Calu3 (cell line): ENCODE measurements around the gene SUCLG1. TPM values are rescaled to one million over a fixed set of nuclear protein-coding genes. Genes with fewer than 3 reads are reported as not detected.

Experiments
- BruUV-seq: library from RNA; stranded (reverse); fragments of 400-500 nt; replicated peaks from 2 replicates; lab custom pipeline; 2021; lab: Mats Ljungman, UMichigan
- CTCF ChIA-PET: fragments of 300-600 bp; sonication (Branson Sonifier 250); formaldehyde crosslinking; loops from one replicate; lab custom pipeline; 2022; ENCODE audit warnings: antibody characterized with exemption; lab: Charles Lee
- DNase-seq: peaks from one replicate; pipeline ENCODE4 v3.0.0; 2022
- H3K27ac Mint-ChIP-seq: one replicate; pipeline ENCODE4 v1.8.0; 2022; ENCODE audit warnings: mixed read lengths; ENCODE audit not compliant: unreplicated experiment
- H3K27me3 Mint-ChIP-seq: one replicate; pipeline ENCODE4 v1.8.0; 2022; ENCODE audit warnings: mixed read lengths; ENCODE audit not compliant: unreplicated experiment
- H3K36me3 Mint-ChIP-seq: one replicate; pipeline ENCODE4 v1.8.0; 2022; ENCODE audit warnings: mild to moderate bottlenecking, moderate library complexity, mixed read lengths; ENCODE audit not compliant: insufficient read depth, unreplicated experiment
- H3K4me1 Mint-ChIP-seq: one replicate; pipeline ENCODE4 v1.8.0; 2022; ENCODE audit warnings: mild to moderate bottlenecking, low read depth, mixed read lengths; ENCODE audit not compliant: unreplicated experiment
- H3K4me3 Mint-ChIP-seq: one replicate; pipeline ENCODE4 v1.8.0; 2022; ENCODE audit warnings: mild to moderate bottlenecking, low read depth, moderate library complexity, mixed read lengths; ENCODE audit not compliant: unreplicated experiment
- H3K9me3 Mint-ChIP-seq: one replicate; pipeline ENCODE4 v1.8.0; 2022; ENCODE audit warnings: low read depth, mixed read lengths; ENCODE audit not compliant: unreplicated experiment
- intact Hi-C: fragments of 100-400 bp; cut with micrococcal nuclease; formaldehyde crosslinking; loops from one replicate; pipeline ENCODE4 v1.10.0; 2022; ENCODE audit not compliant: unreplicated experiment
- total RNA-seq: library from RNA; stranded (reverse); gene quantifications from 2 replicates; pipeline ENCODE4 v1.2.3, GENCODE V29; 2022
- TF ChIP-seq, protein P1 (sequence below): fragments of 200-600 bp; IDR thresholded peaks from one replicate; pipeline ENCODE4 v1.8.0; 2022; ENCODE audit warnings: antibody characterized with exemption; ENCODE audit not compliant: unreplicated experiment

SUCLG1 gene
- total RNA-seq, 1 experiment from 2014 or later = 78.9 TPM

DNA sequence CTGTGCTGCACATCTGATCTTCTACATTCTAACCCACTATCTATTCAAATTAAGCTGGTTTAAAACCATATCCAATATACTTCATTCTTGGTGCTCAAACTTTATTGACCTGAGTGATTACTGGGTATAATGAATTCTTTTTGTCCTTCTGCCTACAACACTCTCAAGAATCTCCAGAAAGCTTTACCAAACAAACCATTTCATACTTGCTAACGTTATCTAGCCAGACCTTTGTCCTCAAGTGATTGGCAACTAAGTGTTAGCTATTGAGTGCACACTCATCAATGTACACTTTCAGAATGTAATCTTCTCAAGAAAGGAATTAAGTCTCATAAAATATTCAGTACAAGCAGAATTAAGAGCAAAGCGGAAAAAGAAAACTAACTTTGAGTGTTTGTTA, 1.4 kb downstream of the SUCLG1 start:
- H3K27me3 Mint-ChIP-seq = no peaks in the 10 kb centered on the region
- H3K4me1 Mint-ChIP-seq = peaks cover 31% of the 10 kb centered on the region
- H3K27ac Mint-ChIP-seq = no peak overlapping the region
- no peaks in the 10 kb centered on the region for H3K9me3 Mint-ChIP-seq
- peaks cover 16% of the 10 kb centered on the region for H3K36me3 Mint-ChIP-seq
- H3K4me3 Mint-ChIP-seq = peak overlapping the region; percentile 86
- intact Hi-C loops = no loop called here
- CTCF ChIA-PET = no interaction called here
- no peak for DNase-seq
- TF ChIP-seq, protein P1, sequence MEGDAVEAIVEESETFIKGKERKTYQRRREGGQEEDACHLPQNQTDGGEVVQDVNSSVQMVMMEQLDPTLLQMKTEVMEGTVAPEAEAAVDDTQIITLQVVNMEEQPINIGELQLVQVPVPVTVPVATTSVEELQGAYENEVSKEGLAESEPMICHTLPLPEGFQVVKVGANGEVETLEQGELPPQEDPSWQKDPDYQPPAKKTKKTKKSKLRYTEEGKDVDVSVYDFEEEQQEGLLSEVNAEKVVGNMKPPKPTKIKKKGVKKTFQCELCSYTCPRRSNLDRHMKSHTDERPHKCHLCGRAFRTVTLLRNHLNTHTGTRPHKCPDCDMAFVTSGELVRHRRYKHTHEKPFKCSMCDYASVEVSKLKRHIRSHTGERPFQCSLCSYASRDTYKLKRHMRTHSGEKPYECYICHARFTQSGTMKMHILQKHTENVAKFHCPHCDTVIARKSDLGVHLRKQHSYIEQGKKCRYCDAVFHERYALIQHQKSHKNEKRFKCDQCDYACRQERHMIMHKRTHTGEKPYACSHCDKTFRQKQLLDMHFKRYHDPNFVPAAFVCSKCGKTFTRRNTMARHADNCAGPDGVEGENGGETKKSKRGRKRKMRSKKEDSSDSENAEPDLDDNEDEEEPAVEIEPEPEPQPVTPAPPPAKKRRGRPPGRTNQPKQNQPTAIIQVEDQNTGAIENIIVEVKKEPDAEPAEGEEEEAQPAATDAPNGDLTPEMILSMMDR = no peak
- no TSS peak for BruUV-seq

DNA sequence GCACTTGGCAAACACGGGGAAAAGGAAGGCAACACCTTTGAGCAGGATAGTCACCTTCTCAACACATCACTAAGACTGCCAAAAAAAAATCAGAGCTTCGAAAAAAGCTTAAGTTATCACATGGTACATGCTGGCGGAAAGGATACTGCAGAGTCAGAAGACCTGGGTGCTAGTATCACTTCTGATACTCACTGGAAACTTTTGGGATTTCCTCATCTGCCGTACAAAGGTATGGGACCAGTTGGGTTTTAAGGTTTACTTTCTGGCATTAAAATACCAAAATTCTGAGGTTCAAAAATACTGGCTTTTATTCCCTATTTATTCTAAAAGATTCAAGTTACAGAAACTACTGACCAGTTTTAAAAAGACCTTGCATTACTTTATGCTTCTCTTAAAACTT, 2.9 kb downstream of the SUCLG1 start:
- no peaks in the 10 kb centered on the region for H3K27me3 Mint-ChIP-seq
- CTCF ChIA-PET = no interaction called here
- BruUV-seq = no TSS peak
- DNase-seq = no peak
- H3K9me3 Mint-ChIP-seq = no peaks in the 10 kb centered on the region
- TF ChIP-seq, protein P1 = no peak
- intact Hi-C loops = no loop called here
- H3K4me1 Mint-ChIP-seq = peaks cover 16% of the 10 kb centered on the region
- peaks cover 16% of the 10 kb centered on the region for H3K36me3 Mint-ChIP-seq
- H3K27ac Mint-ChIP-seq = no peak overlapping the region
- H3K4me3 Mint-ChIP-seq = no peak overlapping the region

DNA sequence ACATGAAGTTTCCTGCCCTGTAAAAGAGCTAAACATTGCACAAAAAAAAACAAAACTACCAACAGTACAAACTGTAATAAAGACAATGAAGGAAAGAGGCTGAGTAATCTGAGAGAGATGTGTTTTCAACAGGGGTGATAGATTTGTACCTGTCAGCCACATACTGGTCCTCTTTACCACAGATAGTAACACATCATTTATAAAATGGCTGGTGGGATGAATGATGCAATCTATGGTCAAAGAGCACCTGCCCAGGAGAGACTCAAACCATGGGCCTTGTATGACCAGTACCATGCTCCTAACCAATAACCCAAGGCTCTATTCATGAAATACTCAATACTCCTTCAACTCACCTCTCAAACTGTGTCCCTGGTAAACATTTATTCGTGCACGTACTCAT, 4.5 kb downstream of the SUCLG1 start:
- Mint-ChIP-seq H3K9me3 (no peaks in the 10 kb centered on the region), H3K27me3 (no peaks in the 10 kb centered on the region), H3K36me3 (peaks cover 13% of the 10 kb centered on the region), H3K27ac (no peak overlapping the region), H3K4me3 (no peak overlapping the region), H3K4me1 (peaks cover 16% of the 10 kb centered on the region)
- no peak for DNase-seq
- intact Hi-C loops = no loop called here
- no TSS peak for BruUV-seq
- CTCF ChIA-PET = no interaction called here
- TF ChIP-seq, protein P1 = no peak

DNA sequence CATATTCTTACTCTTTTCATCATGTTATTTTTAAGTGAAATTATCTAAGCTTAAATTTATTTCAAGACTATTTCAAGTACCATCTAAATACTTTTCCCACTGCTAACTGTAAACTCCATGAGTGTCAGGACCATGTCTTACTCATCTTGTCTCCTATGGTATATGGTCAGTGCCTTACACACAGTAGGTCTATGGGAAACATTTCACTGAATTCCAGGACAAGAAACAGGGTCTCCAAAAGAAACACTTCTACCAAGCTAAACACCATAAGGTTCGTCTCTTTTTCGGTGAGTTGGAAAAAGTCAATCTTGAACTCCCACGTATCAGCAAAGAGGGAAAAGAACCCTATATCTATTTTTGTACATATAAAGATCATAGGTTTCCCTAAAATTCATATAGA, 6.5 kb downstream of the SUCLG1 start:
- no peak for DNase-seq
- CTCF ChIA-PET = no interaction called here
- BruUV-seq = no TSS peak
- H3K4me1 Mint-ChIP-seq = peaks cover 12% of the 10 kb centered on the region
- TF ChIP-seq, protein P1 = no peak
- H3K36me3 Mint-ChIP-seq = no peaks in the 10 kb centered on the region
- no peak overlapping the region for H3K27ac Mint-ChIP-seq
- no peaks in the 10 kb centered on the region for H3K9me3 Mint-ChIP-seq
- H3K4me3 Mint-ChIP-seq = no peak overlapping the region
- H3K27me3 Mint-ChIP-seq = no peaks in the 10 kb centered on the region
- intact Hi-C loops = no loop called here

DNA sequence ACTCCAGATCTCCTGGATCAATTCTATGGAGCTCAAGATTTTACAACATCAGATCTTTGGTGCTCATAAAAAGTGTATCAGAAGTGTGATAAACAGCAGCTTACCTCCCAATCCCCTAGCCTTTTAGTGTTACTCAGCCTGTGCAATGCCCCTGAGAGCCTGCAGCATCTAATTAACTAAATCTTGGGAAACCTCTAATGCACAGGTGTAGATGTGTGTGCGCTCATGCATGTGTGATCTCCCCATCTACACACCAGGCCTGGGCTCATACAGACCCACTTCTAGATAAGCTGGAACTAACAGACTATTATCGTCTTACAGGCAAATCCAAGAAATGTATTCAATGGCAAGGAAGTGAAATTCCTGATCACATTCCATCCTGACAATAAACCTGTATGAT, 7.5 kb downstream of the SUCLG1 start:
- intact Hi-C loops = no loop called here
- TF ChIP-seq, protein P1 = no peak
- no TSS peak for BruUV-seq
- no peaks in the 10 kb centered on the region for H3K9me3 Mint-ChIP-seq
- no peak for DNase-seq
- no peaks in the 10 kb centered on the region for H3K36me3 Mint-ChIP-seq
- H3K4me1 Mint-ChIP-seq = peaks cover 2% of the 10 kb centered on the region
- no peak overlapping the region for H3K4me3 Mint-ChIP-seq
- no peaks in the 10 kb centered on the region for H3K27me3 Mint-ChIP-seq
- CTCF ChIA-PET = no interaction called here
- no peak overlapping the region for H3K27ac Mint-ChIP-seq
